GM19397 (cell line): Measurements from ENCODE around the gene CFDP1.
"Not testable (repeated sequence)": the region's sequence is repeated elsewhere in the genome, so short reads cannot be mapped to it uniquely, and the experiment has no call there.

Experiments used
- ATAC-seq: cut with Tn5 transposase; IDR thresholded peaks from one replicate; pipeline ENCODE4 v1.9.1; 2021; ENCODE audit warnings: mild to moderate bottlenecking, moderate library complexity; ENCODE audit not compliant: unreplicated experiment

Gene CFDP1

GRCh38 chr16:75304521-75305363 lies 128.6 kb downstream of the CFDP1 start:
- no peak for ATAC-seq

DNA sequence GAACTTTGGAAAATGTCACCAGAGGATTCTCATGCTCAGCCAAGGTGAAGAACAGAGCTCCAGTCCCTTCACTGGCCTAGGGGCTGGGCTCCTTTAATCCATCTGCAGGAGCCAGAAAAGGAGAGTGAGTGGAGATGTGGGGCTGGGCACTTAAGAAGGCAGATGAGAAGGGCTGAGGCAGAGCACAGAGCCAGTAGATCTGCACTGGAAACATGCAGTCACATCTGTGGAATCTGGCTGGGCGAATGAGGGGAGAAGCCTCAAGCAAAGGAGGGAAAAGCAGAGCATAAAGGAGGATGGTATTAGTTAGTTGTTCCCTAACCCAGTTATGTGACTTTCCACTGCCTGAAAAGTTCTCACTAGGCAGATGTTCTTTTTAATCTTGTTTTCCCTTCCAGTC lies 131.5 kb downstream of the CFDP1 start:
- no peak for ATAC-seq

- no peak for ATAC-seq
Observed at GRCh38 chr16:75298267-75298666, 135.0 kb downstream of the CFDP1 start.

- ATAC-seq, result no peak
Observed at GRCh38 chr16:75296606-75297005, 136.7 kb downstream of the CFDP1 start.

DNA sequence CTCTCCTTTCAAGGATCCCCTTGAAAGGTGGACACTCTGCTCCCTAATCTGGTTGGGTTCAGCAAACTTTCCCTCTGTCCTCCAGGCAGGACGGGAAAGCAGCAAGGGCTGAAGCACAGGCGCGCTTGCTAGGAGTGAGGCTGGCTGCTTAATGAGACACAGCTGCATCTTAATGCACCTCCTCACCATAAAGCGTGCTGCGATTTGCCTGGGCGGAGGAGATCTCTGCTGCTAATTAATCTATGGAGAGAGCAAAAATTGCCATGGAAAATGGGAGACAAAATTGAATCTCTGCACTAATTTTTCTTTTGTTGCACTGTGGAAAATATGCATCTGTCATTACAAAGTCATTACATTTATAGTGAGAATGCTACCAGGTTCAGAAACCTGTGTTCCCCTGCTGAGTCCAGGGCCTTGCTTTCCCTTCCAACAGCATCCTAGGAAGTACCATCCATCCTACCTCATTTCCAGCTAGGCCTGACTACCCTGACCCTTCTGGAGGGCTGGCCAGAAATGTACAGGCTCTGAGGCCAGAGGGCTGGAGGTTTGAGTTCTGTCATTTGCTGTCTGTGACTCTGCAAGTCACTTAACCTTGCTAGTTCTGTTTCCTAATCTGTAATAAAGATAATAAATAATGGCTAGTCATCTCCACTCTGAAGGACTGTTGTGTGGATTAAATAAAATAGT lies 138.4 kb downstream of the CFDP1 start:
- ATAC-seq, result no peak

DNA sequence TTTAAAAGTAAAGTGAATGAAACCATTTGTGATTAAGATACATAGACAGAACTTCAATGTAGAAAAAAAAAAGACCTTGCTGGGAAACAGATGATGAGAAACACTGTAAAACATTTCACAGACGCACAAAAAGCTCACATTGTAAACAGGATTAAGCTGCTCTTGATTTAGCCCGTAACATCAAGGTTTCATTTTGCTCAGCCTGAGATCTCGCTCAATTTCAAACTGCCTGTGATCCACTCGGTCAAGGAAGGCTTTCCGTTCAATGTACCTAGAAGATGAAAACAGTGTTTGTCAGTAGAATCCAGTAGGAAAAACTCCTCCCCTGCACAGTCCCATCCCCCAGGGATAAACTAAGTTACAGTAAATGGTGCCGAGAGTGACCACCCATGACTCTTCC lies 139.5 kb downstream of the CFDP1 start:
- ATAC-seq, result no peak

DNA sequence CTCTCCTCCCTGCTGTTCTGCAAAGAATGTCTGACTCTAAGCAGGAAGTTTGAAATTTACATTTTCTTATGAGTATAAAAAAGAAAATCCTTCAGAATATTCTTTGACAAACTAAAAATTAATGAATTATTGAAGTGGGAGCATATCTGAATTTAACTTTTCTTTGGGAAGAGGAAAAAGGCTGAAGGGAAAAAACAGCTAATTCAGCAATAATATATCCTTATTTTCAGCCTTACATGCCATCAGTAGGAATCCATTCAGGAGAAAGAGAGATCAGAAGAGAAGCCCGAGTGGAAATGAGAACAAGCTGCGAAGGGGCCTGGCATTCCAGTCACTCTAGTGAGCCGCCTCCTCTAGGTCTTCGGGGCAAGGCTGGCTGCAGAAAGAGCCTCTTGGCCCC lies 140.1 kb downstream of the CFDP1 start:
- no peak for ATAC-seq

DNA sequence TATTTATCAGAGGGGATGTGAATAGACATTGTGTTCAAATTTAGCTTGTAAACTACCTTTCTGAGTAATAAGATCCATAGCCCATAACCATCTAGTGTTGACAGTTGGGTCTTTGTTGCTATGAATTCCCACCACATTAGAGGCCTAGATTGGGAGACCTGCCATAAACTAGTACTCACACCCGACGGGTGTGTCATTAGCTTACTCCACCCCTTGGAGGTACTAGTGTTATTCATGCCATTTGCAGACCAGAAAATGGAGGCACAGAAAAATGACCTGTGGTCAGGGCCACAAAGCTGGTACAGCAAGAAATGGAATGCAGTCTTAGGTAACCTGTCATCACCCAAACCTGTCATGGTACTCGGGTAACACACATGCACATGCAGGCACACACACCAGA lies 140.6 kb downstream of the CFDP1 start:
- no peak for ATAC-seq

- no peak for ATAC-seq
Observed at GRCh38 chr16:75289189-75289588, 144.1 kb downstream of the CFDP1 start.

DNA sequence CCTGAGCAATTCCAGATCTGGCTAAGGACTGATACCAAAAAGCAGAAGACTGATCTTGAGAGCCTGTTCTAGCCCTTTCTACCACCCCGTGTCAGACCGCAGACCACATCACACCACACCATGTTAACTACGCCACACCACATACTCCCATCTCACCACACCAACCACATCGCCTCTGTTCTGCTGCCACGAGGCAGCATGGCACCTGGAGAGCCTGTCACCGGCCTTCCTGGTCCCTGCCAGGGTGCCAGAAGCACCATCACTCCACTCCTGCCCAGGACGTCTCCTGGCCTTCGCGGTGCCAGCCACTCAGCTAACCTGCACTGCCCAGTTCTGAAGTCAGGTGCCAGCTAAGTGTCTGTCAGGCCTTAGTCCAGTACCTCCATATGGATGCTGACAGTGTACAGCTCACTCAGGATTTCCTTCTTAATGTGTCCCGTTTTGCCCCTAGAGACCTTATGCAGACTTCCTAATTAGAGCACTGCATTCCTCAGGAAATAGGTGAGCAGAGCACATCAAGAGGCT lies 144.6 kb downstream of the CFDP1 start:
- ATAC-seq, result no peak

GRCh38 chr16:75288181-75288580 lies 145.1 kb downstream of the CFDP1 start:
- ATAC-seq, result no peak

- no peak for ATAC-seq
Observed at GRCh38 chr16:75287708-75288107, 145.6 kb downstream of the CFDP1 start.

GRCh38 chr16:75286389-75286788 lies 146.9 kb downstream of the CFDP1 start:
- no peak for ATAC-seq

GRCh38 chr16:75282466-75283281 lies 150.6 kb downstream of the CFDP1 start:
- ATAC-seq, result no peak

DNA sequence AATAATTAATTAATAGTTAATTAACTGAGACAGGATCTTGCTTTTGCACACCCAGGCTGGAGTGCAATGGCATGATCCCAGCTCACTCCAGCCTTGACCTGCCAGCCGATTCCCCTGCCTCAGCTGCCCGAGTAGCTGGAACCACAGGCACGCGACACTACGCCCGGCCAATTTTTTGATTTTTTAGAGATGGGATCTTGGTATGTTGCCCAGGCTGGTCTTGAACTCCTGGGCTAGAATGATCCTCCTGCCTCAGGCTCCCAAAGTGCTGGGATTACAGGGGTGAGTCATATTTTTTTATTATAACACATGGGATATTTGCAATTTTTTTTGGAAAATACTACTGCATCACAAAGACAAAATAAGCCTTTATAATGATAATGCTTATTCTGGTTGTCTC lies 151.5 kb downstream of the CFDP1 start:
- no peak for ATAC-seq

DNA sequence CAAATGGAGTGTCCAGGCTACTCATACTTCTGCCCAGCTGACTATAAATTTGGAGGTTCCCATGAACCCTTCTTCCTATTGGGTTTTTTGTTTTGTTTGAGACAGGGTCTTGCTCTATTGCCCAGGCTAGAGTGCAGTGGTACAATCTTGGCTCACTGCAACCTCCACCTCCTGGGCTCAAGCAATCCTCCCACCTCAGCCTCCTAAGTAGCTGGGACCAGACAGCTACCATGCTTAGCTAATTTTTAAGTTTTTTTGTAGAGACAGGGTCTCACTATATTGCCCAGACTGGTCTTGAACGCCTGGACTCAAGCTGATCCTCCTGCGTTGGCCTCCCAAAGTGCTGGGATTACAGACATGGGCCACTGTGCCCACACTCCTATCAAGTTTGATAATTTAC lies 152.3 kb downstream of the CFDP1 start:
- ATAC-seq, result not testable (repeated sequence)

GRCh38 chr16:75280331-75280804 lies 152.9 kb downstream of the CFDP1 start:
- no peak for ATAC-seq

GRCh38 chr16:75279305-75279704 lies 154.0 kb downstream of the CFDP1 start:
- no peak for ATAC-seq

DNA sequence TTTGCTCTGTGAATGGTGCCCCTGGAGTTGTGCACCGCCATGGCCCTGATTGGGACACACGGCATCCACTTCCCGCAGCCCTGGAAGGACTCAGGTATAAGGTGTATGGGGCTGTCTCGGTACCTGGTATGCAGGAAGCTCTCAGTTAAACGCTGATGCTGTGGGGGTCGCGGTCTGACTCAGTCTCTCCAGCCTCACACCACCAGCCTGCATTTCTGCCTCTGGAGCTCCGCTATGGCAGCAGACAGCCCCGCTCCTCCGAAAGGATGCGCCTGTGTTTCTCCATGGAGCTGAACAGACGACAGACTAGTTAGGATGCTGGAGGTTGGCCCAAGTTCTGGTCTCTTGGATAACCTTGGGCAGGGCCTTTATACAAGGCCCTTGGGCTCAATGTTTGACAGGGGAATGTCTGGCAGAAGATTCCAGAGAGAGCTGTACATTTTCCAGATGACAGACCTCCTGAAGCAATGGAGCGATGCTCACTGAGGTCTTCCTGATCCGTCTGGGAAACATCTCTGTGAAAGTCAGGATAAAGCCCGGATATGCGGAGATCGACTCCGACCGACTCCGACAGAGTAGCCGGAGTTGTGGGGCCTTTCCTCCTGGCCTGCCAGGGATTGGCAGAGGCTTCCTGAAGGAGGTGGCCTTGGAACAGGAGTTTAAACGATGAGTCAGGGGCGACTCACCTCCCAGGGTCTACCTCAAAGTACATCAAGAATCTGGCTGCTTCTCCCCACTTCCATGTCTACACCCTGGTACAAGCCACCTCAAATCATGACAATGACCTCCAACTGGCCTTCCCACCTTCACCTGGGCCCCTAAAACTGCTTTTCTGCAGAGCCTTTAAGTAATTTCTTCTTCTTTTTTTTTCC lies 160.0 kb downstream of the CFDP1 start:
- ATAC-seq, result no peak

GRCh38 chr16:75272629-75273028 lies 160.7 kb downstream of the CFDP1 start:
- not testable (repeated sequence) for ATAC-seq
